ENCODE data around the gene SLC1A7. TPM values are rescaled to one million over a fixed set of nuclear protein-coding genes. Genes with fewer than 3 reads are reported as not detected.

SLC1A7 gene
- polyA plus RNA-seq, 1 donor (not counting 4 experiments of a cell fraction or from before 2014, with no cell fraction given), result not detected

- no peak overlapping the region for H2AFZ ChIP-seq (ENCODE audit: control insufficient read depth, low read length)
- no peak overlapping the region for H3K4me2 ChIP-seq (ENCODE audit: control insufficient read depth, extremely low read depth, insufficient read depth, low read depth, low read length)
- FAIRE-seq (no peak), DNase-seq (ENCODE audit: low read depth, low spot score) (no peak)
- H3K79me2 ChIP-seq (ENCODE audit: control insufficient read depth, insufficient read depth, low read length), result no peaks in the 10 kb centered on the region
- H3K4me1 ChIP-seq (ENCODE audit: control insufficient read depth, extremely low read depth, insufficient read depth, low read length), result peaks cover 9% of the 10 kb centered on the region
- H4K20me1 ChIP-seq (ENCODE audit: control insufficient read depth, extremely low read depth, insufficient read depth, low read length), result no peaks in the 10 kb centered on the region
- H3K27ac ChIP-seq (ENCODE audit: control insufficient read depth, insufficient read depth, low read length), result no peak overlapping the region
- H3K9me3 ChIP-seq (ENCODE audit: control insufficient read depth, low read depth, low read length), result no peaks in the 10 kb centered on the region
- no peak overlapping the region for H3K9ac ChIP-seq (ENCODE audit: control insufficient read depth, extremely low read depth, insufficient read depth, low read length)
- no peaks in the 10 kb centered on the region for H3K9me1 ChIP-seq (ENCODE audit: control insufficient read depth, extremely low read depth, insufficient read depth, low read length)
- peaks cover 3% of the 10 kb centered on the region for H3K27me3 ChIP-seq (ENCODE audit: control insufficient read depth, extremely low read depth, insufficient read depth, low read length)
- no peaks in the 10 kb centered on the region for H3K36me3 ChIP-seq (ENCODE audit: control insufficient read depth in 2 of 2, extremely low read depth in 1 of 2, insufficient read depth in 2 of 2, low read length in 2 of 2)
- TF ChIP-seq CTCF (optimal IDR thresholded peaks at IDR 0.05 in 1 of 3, IDR thresholded peaks at IDR 0.05 in 1 of 3, conservative IDR thresholded peaks at IDR 0.05 in 1 of 3; ENCODE audit: extremely low read depth in 1 of 3, insufficient read depth in 2 of 3, low read length in 3 of 3) (no peak), EZH2 (IDR thresholded peaks at IDR 0.05; ENCODE audit: low read length) (no peak)
- dilution Hi-C loops (cut with MboI; ENCODE audit: extremely low pct_ligation_motif_present, low sequenced_read_pairs), result no loop called here
- H3K4me3 ChIP-seq (ENCODE audit: control insufficient read depth in 2 of 3, extremely low read depth in 1 of 3, insufficient read depth in 2 of 3, low read depth in 1 of 3, low read length in 3 of 3), result no peak overlapping the region
Observed at GRCh38 chr1:53143527-53143926, 1.1 kb upstream of the SLC1A7 start.

DNA sequence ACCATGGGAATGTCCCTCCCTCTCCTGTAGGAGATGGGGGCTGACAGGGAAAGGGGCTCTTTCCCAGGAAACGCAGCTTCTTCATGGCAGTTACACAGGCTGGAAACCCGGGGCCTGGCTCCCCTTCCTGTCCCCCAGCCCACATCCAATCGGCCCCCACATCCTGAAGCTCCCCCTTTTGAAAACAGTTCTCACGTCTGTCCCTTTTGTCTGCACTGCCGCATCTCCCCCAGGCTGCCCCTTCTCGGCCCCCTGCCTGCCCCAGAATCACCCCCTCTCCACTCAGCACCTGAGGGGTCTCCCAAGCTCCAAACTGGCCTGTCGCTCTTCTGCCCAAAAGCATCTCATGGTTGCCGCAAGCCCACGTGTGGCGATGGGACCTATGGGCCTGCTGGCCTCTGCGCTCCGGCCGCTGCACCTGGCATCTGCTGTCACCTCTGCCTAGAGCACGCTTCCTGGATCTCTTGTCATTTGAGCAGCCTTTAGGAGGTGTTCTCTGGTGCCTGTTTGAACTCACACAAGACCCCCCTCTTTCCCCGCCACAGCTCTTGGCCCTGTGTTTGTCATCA, 867 bp downstream of the SLC1A7 start:
- Histone ChIP-seq H3K27me3 (ENCODE audit: control insufficient read depth, extremely low read depth, insufficient read depth, low read length) (peaks cover 3% of the 10 kb centered on the region), H3K9me1 (ENCODE audit: control insufficient read depth, extremely low read depth, insufficient read depth, low read length) (no peaks in the 10 kb centered on the region), H3K36me3 (ENCODE audit: control insufficient read depth in 2 of 2, extremely low read depth in 1 of 2, insufficient read depth in 2 of 2, low read length in 2 of 2) (no peaks in the 10 kb centered on the region), H3K4me1 (ENCODE audit: control insufficient read depth, extremely low read depth, insufficient read depth, low read length) (peaks cover 7% of the 10 kb centered on the region), H3K9me3 (ENCODE audit: control insufficient read depth, low read depth, low read length) (no peaks in the 10 kb centered on the region), H3K9ac (ENCODE audit: control insufficient read depth, extremely low read depth, insufficient read depth, low read length) (no peak overlapping the region), H3K79me2 (ENCODE audit: control insufficient read depth, insufficient read depth, low read length) (no peaks in the 10 kb centered on the region), H4K20me1 (ENCODE audit: control insufficient read depth, extremely low read depth, insufficient read depth, low read length) (no peaks in the 10 kb centered on the region), H2AFZ (ENCODE audit: control insufficient read depth, low read length) (no peak overlapping the region), H3K4me2 (ENCODE audit: control insufficient read depth, extremely low read depth, insufficient read depth, low read depth, low read length) (no peak overlapping the region), H3K27ac (ENCODE audit: control insufficient read depth, insufficient read depth, low read length) (no peak overlapping the region), H3K4me3 (ENCODE audit: control insufficient read depth in 2 of 3, extremely low read depth in 1 of 3, insufficient read depth in 2 of 3, low read depth in 1 of 3, low read length in 3 of 3) (no peak overlapping the region)
- dilution Hi-C loops (cut with MboI; ENCODE audit: extremely low pct_ligation_motif_present, low sequenced_read_pairs), result no loop called here
- no peak for DNase-seq (ENCODE audit: low read depth, low spot score)
- TF ChIP-seq EZH2 (IDR thresholded peaks at IDR 0.05; ENCODE audit: low read length) (no peak), CTCF (optimal IDR thresholded peaks at IDR 0.05 in 1 of 3, IDR thresholded peaks at IDR 0.05 in 1 of 3, conservative IDR thresholded peaks at IDR 0.05 in 1 of 3; ENCODE audit: extremely low read depth in 1 of 3, insufficient read depth in 2 of 3, low read length in 3 of 3) (no peak)
- no peak for FAIRE-seq

Data from keratinocyte (primary cell).